ENCODE measurements around the gene PPP1R27.

PPP1R27 gene, protein sequence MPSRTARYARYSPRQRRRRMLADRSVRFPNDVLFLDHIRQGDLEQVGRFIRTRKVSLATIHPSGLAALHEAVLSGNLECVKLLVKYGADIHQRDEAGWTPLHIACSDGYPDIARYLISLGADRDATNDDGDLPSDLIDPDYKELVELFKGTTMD

GRCh38 chr17:81834831-81835267, at the start of gene PPP1R27:
TSS of gene PPP1R27 (minus strand) at chr17:81835050. CDS start at chr17:81834953, 97 bp downstream.
- no peak for DNase-seq (ENCODE audit: low read depth)

GRCh38 chr17:81884520-81884919, 49.7 kb upstream of the PPP1R27 start:
- DNase-seq (ENCODE audit: low read depth): no peak

GRCh38 chr17:81879121-81879520, 44.3 kb upstream of the PPP1R27 start:
- no peak for DNase-seq (ENCODE audit: low read depth)

- DNase-seq (ENCODE audit: low read depth): no peak
These were observed 43.4 kb upstream of the PPP1R27 start for GRCh38 chr17:81878294-81878693.

DNA sequence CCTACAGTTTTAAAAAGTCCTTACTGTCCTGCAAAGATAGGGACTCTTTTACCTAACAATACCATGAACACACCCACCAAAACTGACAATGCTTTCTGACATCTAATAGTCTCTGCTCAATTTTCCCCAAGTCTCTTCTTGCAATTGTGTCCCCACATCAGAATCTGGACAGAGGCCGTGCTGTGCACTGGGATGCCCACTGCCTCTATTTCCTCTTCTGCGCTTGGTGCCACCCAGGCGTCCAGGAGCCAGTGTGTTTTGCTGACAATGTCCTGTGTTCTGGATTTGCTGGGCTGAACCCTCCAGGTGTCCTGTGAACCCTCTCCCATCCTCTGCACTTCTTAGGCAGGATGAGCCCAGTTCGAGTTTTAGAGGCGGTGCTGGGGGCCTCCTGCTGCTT, 42.7 kb upstream of the PPP1R27 start:
- no peak for DNase-seq (ENCODE audit: low read depth)

- DNase-seq (ENCODE audit: low read depth): peak; percentile 69
These were observed 36.8 kb upstream of the PPP1R27 start for GRCh38 chr17:81871387-81872230.

GRCh38 chr17:81870981-81871386, 36.1 kb upstream of the PPP1R27 start, which contains the start of gene ARHGDIA:
TSS of gene ARHGDIA (minus strand) at chr17:81871337. CDS start at chr17:81869930, 1,407 bp downstream.
- no peak for DNase-seq (ENCODE audit: low read depth)

- DNase-seq (ENCODE audit: low read depth): peak; percentile 54
These were observed 35.5 kb upstream of the PPP1R27 start for GRCh38 chr17:81870131-81870980.

DNA sequence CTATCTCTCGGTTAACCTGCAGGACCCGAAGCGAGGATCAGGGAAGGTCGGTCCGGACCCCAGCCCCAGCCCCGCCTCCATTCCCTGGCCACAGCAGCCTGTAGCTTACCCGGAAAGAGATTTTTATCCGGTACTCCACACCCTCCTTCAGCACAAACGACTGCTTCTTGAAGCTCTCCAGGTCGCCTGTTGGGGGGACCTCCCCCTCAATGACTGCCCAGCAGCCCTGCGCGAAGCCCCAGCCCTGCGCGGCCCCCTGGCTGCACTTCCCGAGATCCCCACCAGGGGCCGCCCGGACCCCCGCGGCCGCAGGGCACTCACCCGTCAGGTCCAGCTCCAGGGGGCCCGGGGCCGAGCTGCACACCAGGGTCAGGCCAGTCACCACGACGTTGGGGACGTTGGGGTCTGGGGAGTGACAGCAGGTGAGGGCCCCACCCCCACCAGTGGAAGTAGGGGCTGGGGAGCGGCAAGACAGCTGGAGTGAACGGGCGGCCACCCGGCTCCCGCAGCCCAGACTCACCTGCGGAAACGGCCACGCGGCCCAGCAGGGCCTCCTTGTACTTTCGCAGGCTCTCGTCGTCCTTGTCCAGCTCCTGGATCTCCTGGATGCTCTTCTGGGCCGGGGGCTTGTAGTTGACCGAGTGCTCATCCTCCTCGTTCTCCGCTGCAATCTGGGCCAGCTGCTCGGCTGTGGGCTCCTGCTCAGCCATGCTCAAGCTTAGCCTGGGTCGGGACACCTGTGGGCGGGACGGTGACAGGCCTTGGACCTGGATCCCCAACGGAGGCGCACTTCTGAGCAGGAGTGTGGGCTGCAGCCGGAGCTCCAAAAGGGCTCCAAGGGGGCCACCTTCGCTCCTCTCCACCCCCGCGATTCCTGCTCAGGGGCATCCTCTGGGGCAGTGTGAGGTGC, 34.6 kb upstream of the PPP1R27 start:
- DNase-seq (ENCODE audit: low read depth): peak; percentile 31

DNA sequence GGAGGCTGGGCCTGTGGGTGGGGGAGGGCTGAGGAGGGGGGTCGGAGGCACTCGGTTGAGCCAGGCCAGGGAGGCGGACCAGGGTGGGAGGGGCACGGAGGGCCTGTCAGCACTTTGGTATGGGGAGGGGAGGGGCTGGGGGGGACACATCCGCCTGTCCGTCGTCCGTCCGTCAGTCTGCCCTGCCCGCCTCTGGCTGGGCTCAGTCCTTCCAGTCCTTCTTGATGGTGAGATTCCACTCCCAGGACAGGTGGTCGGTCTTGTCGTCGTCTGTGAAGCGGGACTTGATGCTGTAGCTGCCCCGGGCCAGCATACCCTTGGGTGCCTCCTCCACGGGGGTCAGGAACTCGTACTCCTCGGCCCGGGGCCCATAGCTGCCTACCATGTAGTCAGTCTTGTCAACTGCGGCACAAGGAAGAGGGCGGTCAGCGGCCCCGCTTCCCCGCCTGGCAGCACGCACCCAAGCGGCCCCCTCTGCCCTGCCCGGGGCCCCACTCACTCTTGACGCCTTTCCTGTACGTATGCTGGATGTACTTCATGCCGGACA, 33.9 kb upstream of the PPP1R27 start:
- peak; percentile 96 for DNase-seq (ENCODE audit: low read depth)

- DNase-seq (ENCODE audit: low read depth): no peak
These were observed 33.3 kb upstream of the PPP1R27 start for GRCh38 chr17:81867991-81868673.

DNA sequence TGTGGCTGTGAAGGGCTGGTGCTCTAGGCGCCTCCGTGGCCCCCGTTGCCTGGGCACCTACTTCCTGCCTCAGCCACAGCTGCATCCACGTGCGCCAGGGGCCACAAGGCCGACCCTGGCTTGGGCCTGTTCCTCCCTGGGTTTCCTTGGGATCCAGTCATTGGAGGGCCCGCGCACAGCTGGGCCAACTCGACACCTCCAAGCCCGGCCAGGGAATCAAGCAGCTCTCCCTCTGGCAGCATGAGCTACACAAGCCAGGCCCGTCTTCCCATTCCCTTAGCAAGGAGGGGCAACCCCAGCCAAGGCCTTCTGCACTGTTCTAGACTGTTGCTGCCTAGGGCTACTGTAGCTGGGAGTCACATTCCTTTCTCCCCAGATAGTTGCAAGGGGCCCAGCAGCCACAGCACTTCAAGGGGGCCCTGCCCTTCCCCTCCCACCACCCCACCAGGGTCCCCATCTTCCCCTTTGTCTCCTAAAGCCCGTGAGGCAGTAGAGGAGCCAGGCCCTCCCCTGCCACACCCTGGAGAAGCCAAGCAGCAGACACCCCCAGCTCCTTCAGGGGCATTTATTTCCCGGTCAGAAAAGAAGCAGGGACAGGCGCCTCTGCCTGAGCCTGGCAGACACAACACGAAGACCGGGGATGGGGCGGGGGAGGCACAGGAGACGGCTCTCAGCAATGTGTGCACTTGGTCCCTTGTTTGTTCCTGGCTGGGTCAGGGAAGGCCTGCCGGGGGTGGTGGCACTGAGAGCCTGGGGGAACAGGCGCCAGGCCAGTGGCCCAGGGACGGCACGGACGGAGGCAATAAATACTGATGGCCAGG, 32.5 kb upstream of the PPP1R27 start:
- DNase-seq (ENCODE audit: low read depth): peak; percentile 78

DNA sequence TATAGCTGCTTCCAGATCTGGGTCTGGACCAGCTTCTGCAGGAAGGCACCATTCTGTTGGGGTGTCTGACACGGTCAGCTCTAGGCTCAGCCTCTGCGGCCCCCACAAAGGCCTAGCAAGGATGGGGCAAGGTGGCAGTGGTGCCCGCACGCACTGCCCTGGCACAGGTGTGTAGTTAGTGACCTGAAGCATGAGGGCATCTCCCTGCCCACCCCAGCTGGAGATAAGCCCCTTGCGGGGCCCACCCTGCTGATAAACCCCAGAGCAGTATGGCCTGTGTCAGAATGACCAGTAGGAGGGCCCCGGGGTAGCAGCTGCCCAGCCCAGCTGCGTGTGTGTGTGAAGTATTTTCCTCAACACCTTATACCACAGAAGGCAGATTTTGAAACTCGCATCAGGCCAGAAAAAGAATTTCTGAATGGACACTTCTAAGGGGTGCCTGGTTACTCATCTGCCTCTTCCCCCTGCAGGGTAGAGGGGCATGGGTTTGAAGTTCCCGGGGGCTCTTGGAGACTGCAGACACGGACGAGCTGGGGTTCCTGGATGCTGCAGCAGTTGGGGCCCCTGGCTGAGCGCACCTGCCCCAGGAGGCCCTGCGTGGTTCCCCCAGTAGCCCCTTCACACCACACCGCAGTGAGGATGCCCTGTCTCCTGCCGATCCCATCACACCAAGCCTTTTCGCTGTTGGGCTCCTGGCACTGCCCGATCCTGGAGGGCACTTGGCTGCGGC, 31.8 kb upstream of the PPP1R27 start:
- DNase-seq (ENCODE audit: low read depth): peak; percentile 54

- peak; percentile 88 for DNase-seq (ENCODE audit: low read depth)
These were observed 31.0 kb upstream of the PPP1R27 start for GRCh38 chr17:81865733-81866439.

DNA sequence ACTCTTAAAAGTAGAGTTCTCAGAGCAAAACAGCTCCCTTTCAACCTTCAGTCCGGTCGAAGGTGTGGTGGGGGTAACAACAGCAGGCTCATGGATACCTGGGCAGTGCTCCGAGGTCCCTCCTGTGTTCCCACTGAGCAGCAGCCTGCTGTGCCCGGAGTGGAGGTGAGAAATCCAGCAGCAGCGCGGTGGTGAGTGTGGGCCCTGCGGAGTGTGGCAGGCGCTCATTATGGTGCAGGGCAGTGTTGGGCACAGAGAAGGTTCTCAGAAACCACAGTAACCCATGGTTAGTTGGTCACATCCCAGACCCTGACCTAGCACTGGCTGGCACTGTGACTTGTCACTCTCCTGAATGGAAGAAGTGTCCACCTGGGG, 30.5 kb upstream of the PPP1R27 start:
- no peak for DNase-seq (ENCODE audit: low read depth)

GRCh38 chr17:81863833-81864768, 29.3 kb upstream of the PPP1R27 start:
- no peak for DNase-seq (ENCODE audit: low read depth)

DNA sequence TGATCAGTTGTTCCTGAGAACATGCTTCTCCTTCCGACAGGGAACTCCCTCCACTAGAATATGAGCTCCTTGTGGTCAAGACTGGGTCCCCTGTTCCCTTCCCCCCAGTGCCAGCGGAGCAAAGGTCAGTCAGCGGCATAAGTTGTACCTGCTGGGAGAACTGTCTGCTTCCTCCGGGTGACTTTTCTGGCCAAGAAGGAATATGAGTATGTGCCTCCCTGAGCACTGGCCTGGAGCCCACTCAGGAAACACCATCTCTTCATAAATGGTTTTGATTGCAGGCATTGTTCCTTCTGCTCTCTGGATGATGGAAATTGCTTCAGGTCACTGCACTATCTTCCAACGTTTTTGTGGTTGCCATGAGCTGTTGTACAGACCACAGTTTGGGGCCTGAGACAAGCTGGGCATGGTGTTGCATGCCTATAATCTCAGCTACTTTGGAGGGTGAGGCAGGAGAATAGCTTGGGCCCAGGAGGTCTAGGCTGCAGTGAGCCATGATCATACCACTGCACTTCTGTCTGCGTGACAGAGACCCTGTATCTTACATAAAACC, 28.3 kb upstream of the PPP1R27 start:
- DNase-seq (ENCODE audit: low read depth): peak; percentile 47
